HG02623 (cell line): ENCODE results near the gene CASD1.

Experiments used
- ATAC-seq: cut with Tn5 transposase; IDR thresholded peaks from one replicate; pipeline ENCODE4 v1.9.1; 2021; ENCODE audit warnings: moderate library complexity; ENCODE audit not compliant: unreplicated experiment

The CASD1 gene

DNA sequence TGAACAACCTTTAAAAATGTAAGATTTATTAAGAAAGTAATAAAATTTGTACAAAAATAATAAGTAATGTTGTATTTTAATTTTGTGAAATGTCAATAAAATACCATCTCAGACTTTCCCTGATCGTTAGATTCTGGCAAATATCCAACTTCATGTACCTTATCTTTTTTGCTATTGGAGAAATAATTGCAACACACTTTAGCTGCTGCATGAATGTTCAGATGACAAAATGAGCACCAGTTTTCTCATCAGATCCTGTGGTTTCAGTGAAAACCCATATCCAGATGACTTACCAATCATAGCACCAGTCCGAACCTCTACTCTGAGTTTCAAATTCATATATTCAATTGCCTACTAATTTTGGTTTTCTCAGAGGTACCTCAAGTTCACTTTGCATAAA, 69.9 kb downstream of the CASD1 start:
- ATAC-seq = no peak

DNA sequence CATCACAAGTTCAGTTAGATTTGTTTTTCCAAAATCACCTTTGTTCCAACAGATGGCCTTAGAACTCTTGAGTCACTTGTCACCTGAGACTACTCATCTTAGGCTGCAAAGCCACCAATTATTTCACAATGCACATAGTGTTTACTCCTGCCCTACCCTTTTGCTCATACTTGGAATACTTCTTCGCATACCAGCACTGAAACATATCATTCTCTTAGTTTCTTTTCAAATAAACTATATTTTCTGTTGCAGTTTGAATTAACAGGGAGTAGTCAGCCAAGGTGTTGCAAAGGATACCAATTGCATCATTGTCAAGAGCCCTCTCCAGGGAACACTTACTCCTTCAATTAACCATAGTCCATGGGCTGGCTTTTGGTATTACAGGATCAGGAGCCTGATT, 71.0 kb downstream of the CASD1 start:
- ATAC-seq = no peak

DNA sequence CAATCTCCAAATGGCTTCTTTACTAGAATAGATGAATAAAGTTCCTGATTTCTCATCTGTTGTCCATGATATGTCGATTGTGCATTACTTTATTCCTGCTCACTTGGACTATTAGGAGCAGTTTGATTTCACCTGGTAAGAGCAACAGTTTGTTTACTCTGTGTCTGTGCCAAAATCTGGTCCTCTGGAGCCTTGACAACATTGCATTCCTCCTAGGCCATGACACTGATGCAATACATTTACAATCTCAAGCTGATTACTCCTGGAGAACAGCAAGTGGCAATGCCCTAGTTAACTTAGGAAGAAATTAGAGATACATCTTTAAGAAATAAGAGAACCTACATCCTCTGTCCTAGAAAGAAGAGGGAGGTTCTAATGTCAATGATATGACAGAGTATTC, 74.5 kb downstream of the CASD1 start:
- ATAC-seq = no peak

- no peak for ATAC-seq
Measured at GRCh38 chr7:94588075-94588474, 78.5 kb downstream of the CASD1 start.

DNA sequence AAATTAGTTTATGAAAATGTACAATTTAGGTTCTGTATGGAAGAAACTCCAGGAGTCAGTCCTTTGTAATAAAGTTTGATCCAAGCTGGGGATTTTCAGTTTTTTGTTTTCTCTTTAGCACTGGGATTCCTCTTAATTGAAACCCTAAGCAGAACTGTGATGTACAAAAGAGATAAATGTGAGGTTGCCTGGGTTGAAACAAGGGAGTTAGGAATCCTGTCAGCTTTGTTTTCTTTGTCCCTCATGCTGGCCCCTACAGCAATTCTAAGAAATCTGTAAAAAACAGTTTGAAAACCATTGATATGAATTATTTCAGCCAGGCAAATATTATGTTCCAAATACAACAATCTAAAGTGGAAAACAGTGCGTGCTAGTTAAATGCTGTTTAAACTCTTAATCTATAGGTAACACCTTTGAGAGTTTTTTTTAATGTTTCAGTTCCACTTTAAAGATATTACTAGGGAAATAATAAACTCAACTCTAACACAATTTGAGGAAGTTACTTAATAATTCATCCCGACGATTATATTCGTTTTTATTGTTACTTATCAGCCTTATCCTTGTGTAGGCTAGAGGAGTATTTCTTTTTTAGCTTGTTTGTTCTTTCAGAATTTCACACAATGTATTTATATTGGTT, 81.0 kb downstream of the CASD1 start:
- no peak for ATAC-seq

DNA sequence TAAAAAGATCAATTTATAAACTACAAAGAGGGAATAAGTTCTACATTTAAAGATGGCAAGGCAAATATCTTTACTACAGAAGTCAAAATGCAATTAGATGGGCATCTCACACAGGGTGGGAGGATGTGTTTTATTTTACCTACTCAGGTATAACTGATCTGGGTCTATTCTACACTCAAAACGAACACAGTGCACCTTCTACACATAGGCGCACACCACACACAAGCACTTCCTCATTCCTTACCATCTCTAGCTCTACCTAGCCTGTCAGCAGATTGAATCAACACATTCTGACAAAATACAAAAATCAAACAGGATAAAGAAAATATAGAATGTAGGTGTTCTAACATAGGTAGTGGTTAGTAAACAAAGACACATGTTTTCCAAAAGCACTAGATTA, 81.6 kb downstream of the CASD1 start:
- ATAC-seq = no peak

- no peak for ATAC-seq
Measured at GRCh38 chr7:94594882-94595281, 85.3 kb downstream of the CASD1 start.

- ATAC-seq = no peak
Measured at GRCh38 chr7:94595717-94596116, 86.1 kb downstream of the CASD1 start.

DNA sequence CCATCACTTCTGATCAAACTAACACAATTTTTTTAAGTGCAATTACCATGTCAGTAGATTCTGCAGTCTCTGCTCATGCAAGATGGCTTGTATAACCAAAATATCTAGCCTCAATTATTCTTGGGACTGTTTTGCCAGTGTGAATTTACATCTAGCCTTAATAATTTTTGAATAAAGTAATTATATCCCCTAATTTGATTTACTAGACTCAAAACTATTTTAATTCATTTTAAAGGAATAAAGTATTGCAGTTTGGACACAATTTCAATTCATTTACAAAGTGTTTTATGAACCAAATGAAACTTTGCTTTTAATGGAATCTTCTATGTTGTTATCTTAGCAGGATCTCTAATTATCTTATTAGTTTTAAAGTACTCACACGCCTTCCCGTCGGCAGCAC, 90.7 kb downstream of the CASD1 start:
- no peak for ATAC-seq

GRCh38 chr7:94602181-94602580, 92.6 kb downstream of the CASD1 start:
- no peak for ATAC-seq

- no peak for ATAC-seq
Measured at GRCh38 chr7:94605031-94605430, 95.4 kb downstream of the CASD1 start.
